ENCODE data around the gene MVK.

DNA sequence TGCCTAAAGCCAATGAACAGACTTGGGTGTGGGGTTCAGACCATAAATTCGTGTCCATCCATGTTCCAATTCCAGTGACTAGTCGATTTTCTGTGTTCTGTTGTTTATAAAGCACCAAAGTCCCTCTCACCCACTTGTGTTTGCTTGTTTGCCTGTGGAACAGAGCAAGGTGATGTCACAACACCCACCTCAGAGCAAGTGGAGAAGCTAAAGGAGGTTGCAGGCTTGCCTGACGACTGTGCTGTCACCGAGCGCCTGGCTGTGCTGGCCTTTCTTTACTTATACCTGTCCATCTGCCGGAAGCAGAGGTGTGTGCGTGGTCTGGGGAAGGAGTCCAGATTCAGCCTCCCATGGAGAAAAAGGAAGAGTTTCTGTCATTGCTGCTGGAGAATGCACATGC, 6.0 kb downstream of the MVK start:
- TF ChIP-seq, protein P1, sequence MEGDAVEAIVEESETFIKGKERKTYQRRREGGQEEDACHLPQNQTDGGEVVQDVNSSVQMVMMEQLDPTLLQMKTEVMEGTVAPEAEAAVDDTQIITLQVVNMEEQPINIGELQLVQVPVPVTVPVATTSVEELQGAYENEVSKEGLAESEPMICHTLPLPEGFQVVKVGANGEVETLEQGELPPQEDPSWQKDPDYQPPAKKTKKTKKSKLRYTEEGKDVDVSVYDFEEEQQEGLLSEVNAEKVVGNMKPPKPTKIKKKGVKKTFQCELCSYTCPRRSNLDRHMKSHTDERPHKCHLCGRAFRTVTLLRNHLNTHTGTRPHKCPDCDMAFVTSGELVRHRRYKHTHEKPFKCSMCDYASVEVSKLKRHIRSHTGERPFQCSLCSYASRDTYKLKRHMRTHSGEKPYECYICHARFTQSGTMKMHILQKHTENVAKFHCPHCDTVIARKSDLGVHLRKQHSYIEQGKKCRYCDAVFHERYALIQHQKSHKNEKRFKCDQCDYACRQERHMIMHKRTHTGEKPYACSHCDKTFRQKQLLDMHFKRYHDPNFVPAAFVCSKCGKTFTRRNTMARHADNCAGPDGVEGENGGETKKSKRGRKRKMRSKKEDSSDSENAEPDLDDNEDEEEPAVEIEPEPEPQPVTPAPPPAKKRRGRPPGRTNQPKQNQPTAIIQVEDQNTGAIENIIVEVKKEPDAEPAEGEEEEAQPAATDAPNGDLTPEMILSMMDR (conservative IDR thresholded peaks at IDR 0.05; ENCODE audit: low read length) = no peak
- TF ChIP-seq EZH2phosphoT487 (IDR thresholded peaks at IDR 0.05; ENCODE audit: borderline replicate concordance) = no peak
